CD14-positive monocyte (primary cell): Measurements from ENCODE around the gene CHMP4A. TPM values are rescaled to one million over a fixed set of nuclear protein-coding genes. Genes with fewer than 3 reads are reported as not detected.
A peak's percentile ranks its signal among the peaks of the same experiment; 100 is the strongest.

Experiments used
- DNase-seq, 3 donors: peaks; one replicate each; pipeline ENCODE4 v3.0.0-alpha.2; 2011 to 2022
- H2AFZ ChIP-seq: 2 replicates; pipeline ENCODE4 v1.6.0; 2012; ENCODE audit warnings: mild to moderate bottlenecking, low read depth, low read length, inconsistent platforms; ENCODE audit not compliant: insufficient read depth, poor library complexity, severe bottlenecking
- H3K27ac ChIP-seq, 2 donors: 1 replicate in 1 of 2; 2 replicates in 1 of 2; pipeline ENCODE4 v1.5.1; 2012 to 2013; ENCODE audit warnings: low read length in 2 of 2, control low read depth in 1 of 2, inconsistent platforms in 1 of 2, low read depth in 1 of 2, mild to moderate bottlenecking in 1 of 2
- H3K27me3 ChIP-seq, 2 donors: one replicate each; pipeline versions ENCODE4 v1.6.0 to v1.6.1; 2011 to 2013; ENCODE audit warnings: low read length in 2 of 2; ENCODE audit not compliant: control insufficient read depth in 2 of 2, insufficient read depth in 2 of 2
- H3K36me3 ChIP-seq, 2 donors: replicated peaks in 1 of 2; 1 replicate in 1 of 2; 2 replicates in 1 of 2; pipeline versions ENCODE4 v1.5.1 to v1.6.1; 2012 to 2013; ENCODE audit warnings: low read length in 2 of 2, control low read depth in 1 of 2, inconsistent platforms in 1 of 2, mild to moderate bottlenecking in 1 of 2; ENCODE audit not compliant: insufficient read depth in 2 of 2, control insufficient read depth in 1 of 2
- H3K4me1 ChIP-seq, 2 donors: 1 replicate in 1 of 2; 2 replicates in 1 of 2; pipeline versions ENCODE4 v1.5.1 to v1.6.1; 2012 to 2013; ENCODE audit warnings: low read length in 2 of 2, control low read depth in 1 of 2, inconsistent platforms in 1 of 2, mild to moderate bottlenecking in 1 of 2, moderate library complexity in 1 of 2; ENCODE audit not compliant: insufficient read depth in 2 of 2, control insufficient read depth in 1 of 2
- H3K4me2 ChIP-seq: replicated peaks from 2 replicates; pipeline ENCODE3; 2012; ENCODE audit warnings: low read length, moderate library complexity, mild to moderate bottlenecking; ENCODE audit not compliant: poor library complexity, severe bottlenecking; ENCODE audit errors: extremely low read depth
- H3K4me3 ChIP-seq, 3 experiments: fragments of 200-600 bp in 1 of 3; sonication (generic) in 1 of 3; replicated peaks in 1 of 3; 1 replicate in 2 of 3; 2 replicates in 1 of 3; pipeline ENCODE4 v1.5.1; 2011 to 2013; ENCODE audit warnings: low read length in 3 of 3, mild to moderate bottlenecking in 3 of 3, control low read depth in 2 of 3, low read depth in 2 of 3, inconsistent platforms in 1 of 3, moderate library complexity in 1 of 3
- H3K79me2 ChIP-seq: 2 replicates; pipeline ENCODE4 v1.6.0; 2012; ENCODE audit warnings: mild to moderate bottlenecking, control low read depth, inconsistent platforms, low read length, moderate library complexity; ENCODE audit not compliant: insufficient read depth
- H3K9ac ChIP-seq: 2 replicates; pipeline ENCODE4 v1.6.0; 2017; ENCODE audit warnings: low read length, mild to moderate bottlenecking; ENCODE audit not compliant: insufficient read depth, poor library complexity, severe bottlenecking
- H3K9me3 ChIP-seq, 2 donors: replicated peaks in 1 of 2; 1 replicate in 1 of 2; 2 replicates in 1 of 2; pipeline versions ENCODE4 v1.5.1 to v1.6.1; 2012 to 2013; ENCODE audit warnings: low read length in 2 of 2, control low read depth in 1 of 2; ENCODE audit not compliant: control insufficient read depth in 1 of 2, insufficient read depth in 1 of 2
- H4K20me1 ChIP-seq: 2 replicates; pipeline ENCODE4 v1.6.0; 2012; ENCODE audit warnings: mild to moderate bottlenecking, low read length, control low read depth, moderate library complexity; ENCODE audit not compliant: insufficient read depth
- H3K27ac Mint-ChIP-seq, 7 donors: one replicate each; pipeline ENCODE4 v1.8.0; 2020; ENCODE audit warnings: mild to moderate bottlenecking in 7 of 7, mixed read lengths in 7 of 7, moderate library complexity in 6 of 7, inconsistent platforms in 2 of 7
- H3K27me3 Mint-ChIP-seq, 3 donors: one replicate each; pipeline ENCODE4 v1.8.0; 2021 to 2022; ENCODE audit warnings: low read depth in 3 of 3, mild to moderate bottlenecking in 3 of 3, mixed read lengths in 3 of 3, moderate library complexity in 3 of 3, inconsistent platforms in 1 of 3
- H3K36me3 Mint-ChIP-seq, 2 donors: one replicate each; pipeline ENCODE4 v1.8.0; 2020; ENCODE audit warnings: mixed read lengths in 2 of 2, inconsistent platforms in 1 of 2, mild to moderate bottlenecking in 1 of 2
- H3K4me1 Mint-ChIP-seq: one replicate; pipeline ENCODE4 v1.8.0; 2020; ENCODE audit warnings: mild to moderate bottlenecking, mixed read lengths
- H3K4me3 Mint-ChIP-seq, 2 donors: one replicate each; pipeline ENCODE4 v1.8.0; 2020; ENCODE audit warnings: mild to moderate bottlenecking in 2 of 2, mixed read lengths in 2 of 2, moderate library complexity in 1 of 2
- H3K9me3 Mint-ChIP-seq, 7 donors: one replicate each; pipeline ENCODE4 v1.8.0; 2020 to 2022; ENCODE audit warnings: mixed read lengths in 7 of 7, mild to moderate bottlenecking in 6 of 7, moderate library complexity in 6 of 7, inconsistent platforms in 2 of 7
- CTCF ChIP-seq: fragments of 200-600 bp; IDR thresholded peaks from one replicate; pipeline ENCODE4 v1.8.0; 2022; ENCODE audit warnings: antibody characterized with exemption, mild to moderate bottlenecking
- WGBS: methylation state at CpG from one replicate; pipeline ENCODE4 v1.1.5; 2013; ENCODE audit warnings: missing lambda C conversion rate; ENCODE audit not compliant: insufficient coverage; 5-methylcytosine and 5-hydroxymethylcytosine counted together
- intact Hi-C, 2 donors: fragments of 100-400 bp; cut with micrococcal nuclease; formaldehyde crosslinking; loops; one replicate each; pipeline versions ENCODE4 v1.15.0 to v1.15.1; 2023
- polyA plus RNA-seq, 3 donors: library from polyadenylated mRNA; depleted of rRNA in 1 of 3; unstranded in 2 of 3; stranded (reverse) in 1 of 3; fragments of 300-500 nt in 2 of 3; fragments of >200 nt in 1 of 3; fragmentation: Illumina TruSeq in 2 of 3; gene quantifications; 1 replicate in 2 of 3; 2 replicates in 1 of 3; pipeline ENCODE4 v1.2.3, GENCODE V29; 2012 to 2021

CHMP4A gene
- polyA plus RNA-seq, 3 donors = 99.0 to 128 (median 102) TPM

- no peaks in the 10 kb centered on the region for H3K79me2 ChIP-seq
- no peak overlapping the region for H3K27ac ChIP-seq
- intact Hi-C loops = loop anchor here in 1 of 2 donors (10.0 kb wide), 1 partner anchor 185 kb away; no protein-coding TSS in a partner anchor
- no peak overlapping the region for H2AFZ ChIP-seq
- peaks cover 6 to 32% of the 10 kb centered on the region in 2 donors for H3K4me1 ChIP-seq
- no peak overlapping the region for H3K4me3 ChIP-seq
- no peak for TF ChIP-seq CTCF
- H3K9me3 ChIP-seq = no peaks in the 10 kb centered on the region
- H4K20me1 ChIP-seq = no peaks in the 10 kb centered on the region
- peaks cover 0 to 1% (median 0%) of the 10 kb centered on the region in 3 donors for H3K27me3 Mint-ChIP-seq
- no peaks in the 10 kb centered on the region for H3K27me3 ChIP-seq
- WGBS = 84% methylated on average over 8 of the region's 13 CpGs
- DNase-seq = no peak
- peaks cover 25% of the 10 kb centered on the region for H3K4me1 Mint-ChIP-seq
- no peaks in the 10 kb centered on the region for H3K9me3 Mint-ChIP-seq
- peaks cover 43 to 49% of the 10 kb centered on the region in 2 donors for H3K36me3 Mint-ChIP-seq
- H3K4me2 ChIP-seq = no peak overlapping the region
- no peak overlapping the region for H3K27ac Mint-ChIP-seq
- no peak overlapping the region for H3K4me3 Mint-ChIP-seq
- H3K9ac ChIP-seq = no peak overlapping the region
- peaks cover 24 to 55% of the 10 kb centered on the region in 2 donors for H3K36me3 ChIP-seq
Measured at GRCh38 chr14:24249230-24250021, 36.1 kb upstream of the CHMP4A start.

GRCh38 chr14:24247422-24247821, 34.1 kb upstream of the CHMP4A start:
- Mint-ChIP-seq H3K27me3 (no peaks in the 10 kb centered on the region), H3K36me3 (peaks cover 24 to 32% of the 10 kb centered on the region in 2 donors), H3K4me3 (no peak overlapping the region), H3K9me3 (peaks cover 0 to 2% (median 0%) of the 10 kb centered on the region in 7 donors), H3K27ac (peak overlapping the region in 5 of 7 donors; percentile 4 to 93 (median 48)), H3K4me1 (peaks cover 36% of the 10 kb centered on the region)
- DNase-seq = no peak
- WGBS = 73% methylated on average over 5 of the region's 7 CpGs
- H3K27me3 ChIP-seq = no peaks in the 10 kb centered on the region
- H3K4me3 ChIP-seq = no peak overlapping the region
- H3K79me2 ChIP-seq = no peaks in the 10 kb centered on the region
- no peaks in the 10 kb centered on the region for H4K20me1 ChIP-seq
- H3K9me3 ChIP-seq = no peaks in the 10 kb centered on the region
- no peak overlapping the region for H2AFZ ChIP-seq
- no peak overlapping the region for H3K9ac ChIP-seq
- no peak overlapping the region for H3K4me2 ChIP-seq
- intact Hi-C loops = loop anchor here in 1 of 2 donors (10.0 kb wide), 1 partner anchor 187 kb away; no protein-coding TSS in a partner anchor
- H3K36me3 ChIP-seq = peaks cover 17 to 35% of the 10 kb centered on the region in 2 donors
- peaks cover 15 to 47% of the 10 kb centered on the region in 2 donors for H3K4me1 ChIP-seq
- peak overlapping the region in 1 of 2 donors; percentile 60 for H3K27ac ChIP-seq
- TF ChIP-seq CTCF = no peak
